SU-DHL-6 (cell line): ENCODE results near the gene GABRA5.

Source experiments
- H2AFZ ChIP-seq: fragments of 200-600 bp; sonication (generic); 2 replicates; pipeline ENCODE4 v1.6.1; 2014; ENCODE audit warnings: low read depth, mild to moderate bottlenecking, moderate library complexity, mixed read lengths, antibody characterized with exemption, low read length; ENCODE audit not compliant: severe bottlenecking
- H3F3A ChIP-seq: fragments of 200-600 bp; shearing (Covaris generic); 2 replicates; pipeline ENCODE4 v1.6.0; 2016; ENCODE audit warnings: antibody characterized with exemption, mild to moderate bottlenecking; ENCODE audit not compliant: insufficient read depth
- H3K27ac ChIP-seq: fragments of 200-600 bp; sonication (generic); 2 replicates; pipeline ENCODE4 v1.5.1; 2016; ENCODE audit warnings: low read depth, mild to moderate bottlenecking, low read length, moderate library complexity, mixed read lengths
- H3K27me3 ChIP-seq: fragments of 200-600 bp; sonication (generic), shearing (Covaris generic); 2 replicates; pipeline ENCODE4 v1.6.0; 2014; ENCODE audit warnings: mild to moderate bottlenecking, low read length
- H3K36me3 ChIP-seq: fragments of 200-600 bp; sonication (generic); 2 replicates; pipeline ENCODE4 v1.6.1; 2014; ENCODE audit warnings: mild to moderate bottlenecking, low read length, mixed read lengths
- H3K4me2 ChIP-seq: fragments of 300-600, 200-600 bp; shearing (Covaris generic), sonication (generic); 2 replicates; pipeline ENCODE4 v1.6.0; 2014; ENCODE audit warnings: low read length, low read depth, mild to moderate bottlenecking; ENCODE audit not compliant: poor library complexity, severe bottlenecking
- H3K4me3 ChIP-seq: fragments of 200-600 bp; sonication (generic); 2 replicates; pipeline ENCODE4 v1.5.1; 2014; ENCODE audit warnings: antibody characterized with exemption, low read length, mild to moderate bottlenecking, mixed read lengths; ENCODE audit not compliant: insufficient read depth, poor library complexity, severe bottlenecking
- H3K79me2 ChIP-seq: fragments of 200-600 bp; sonication (generic); 2 replicates; pipeline ENCODE4 v1.6.1; 2014; ENCODE audit warnings: mild to moderate bottlenecking, low read length, moderate library complexity; ENCODE audit not compliant: insufficient read depth
- H3K9ac ChIP-seq: fragments of 200-600 bp; sonication (generic); 2 replicates; pipeline ENCODE4 v1.7.0; 2014; ENCODE audit warnings: mild to moderate bottlenecking, low read length
- H3K9me2 ChIP-seq: fragments of 200-600 bp; sonication (generic); replicated peaks from 2 replicates; pipeline ENCODE4 v1.6.1; 2014; ENCODE audit warnings: low read length; ENCODE audit not compliant: insufficient read depth
- H3K9me3 ChIP-seq: fragments of 200-600 bp; sonication (generic); 2 replicates; pipeline ENCODE4 v1.6.1; 2014; ENCODE audit warnings: low read length, mixed read lengths; ENCODE audit not compliant: insufficient read depth
- H4K20me1 ChIP-seq: fragments of 200-600 bp; sonication (generic); 2 replicates; pipeline ENCODE4 v1.6.1; 2014; ENCODE audit warnings: low read depth, mild to moderate bottlenecking, antibody characterized with exemption, low read length, moderate library complexity, mixed read lengths
- EZH2phosphoT487 ChIP-seq: fragments of 200-600 bp; sonication (generic), shearing (Covaris generic); conservative IDR thresholded peaks from 2 replicates; pipeline ENCODE4 v1.6.1; 2018; ENCODE audit warnings: mild to moderate bottlenecking, antibody characterized with exemption, low read length, moderate library complexity, mixed read lengths
- TF ChIP-seq, protein P1 (sequence below): fragments of 200-600 bp; sonication (generic); IDR thresholded peaks from one replicate; pipeline ENCODE4 v1.5.1; 2017; ENCODE audit warnings: antibody characterized with exemption, mild to moderate bottlenecking, low read length, moderate library complexity; ENCODE audit not compliant: insufficient read depth, poor library complexity, severe bottlenecking

Gene GABRA5

DNA sequence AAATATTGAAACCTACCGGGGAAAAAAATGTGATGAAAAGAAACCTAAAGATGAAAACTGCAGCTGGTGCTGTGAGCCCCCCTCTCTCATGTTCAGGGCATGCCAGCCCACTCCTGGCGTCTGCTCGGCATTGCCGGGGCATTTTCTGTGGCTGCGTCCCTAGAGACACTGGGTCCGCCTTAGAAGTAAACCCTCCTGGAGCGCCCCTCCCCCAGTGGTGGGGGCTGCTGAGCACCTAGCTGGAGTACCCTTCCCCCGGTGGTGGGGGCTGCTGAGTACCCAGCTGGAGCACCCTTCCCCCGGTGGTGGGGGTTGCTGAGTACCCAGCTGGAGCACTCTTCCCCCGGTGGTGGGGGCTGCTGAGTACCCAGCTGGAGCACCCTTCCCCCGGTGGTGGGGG lies 24.5 kb upstream of the GABRA5 start:
- H3K27me3 ChIP-seq: no peaks in the 10 kb centered on the region
- no peak for TF ChIP-seq EZH2phosphoT487
- TF ChIP-seq, protein P1, sequence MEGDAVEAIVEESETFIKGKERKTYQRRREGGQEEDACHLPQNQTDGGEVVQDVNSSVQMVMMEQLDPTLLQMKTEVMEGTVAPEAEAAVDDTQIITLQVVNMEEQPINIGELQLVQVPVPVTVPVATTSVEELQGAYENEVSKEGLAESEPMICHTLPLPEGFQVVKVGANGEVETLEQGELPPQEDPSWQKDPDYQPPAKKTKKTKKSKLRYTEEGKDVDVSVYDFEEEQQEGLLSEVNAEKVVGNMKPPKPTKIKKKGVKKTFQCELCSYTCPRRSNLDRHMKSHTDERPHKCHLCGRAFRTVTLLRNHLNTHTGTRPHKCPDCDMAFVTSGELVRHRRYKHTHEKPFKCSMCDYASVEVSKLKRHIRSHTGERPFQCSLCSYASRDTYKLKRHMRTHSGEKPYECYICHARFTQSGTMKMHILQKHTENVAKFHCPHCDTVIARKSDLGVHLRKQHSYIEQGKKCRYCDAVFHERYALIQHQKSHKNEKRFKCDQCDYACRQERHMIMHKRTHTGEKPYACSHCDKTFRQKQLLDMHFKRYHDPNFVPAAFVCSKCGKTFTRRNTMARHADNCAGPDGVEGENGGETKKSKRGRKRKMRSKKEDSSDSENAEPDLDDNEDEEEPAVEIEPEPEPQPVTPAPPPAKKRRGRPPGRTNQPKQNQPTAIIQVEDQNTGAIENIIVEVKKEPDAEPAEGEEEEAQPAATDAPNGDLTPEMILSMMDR: no peak
- H3K4me3 ChIP-seq: no peak overlapping the region
- no peaks in the 10 kb centered on the region; the same call in 1 of the 2 replicates for H3K9me3 ChIP-seq
- no peaks in the 10 kb centered on the region for H3F3A ChIP-seq
- no peaks in the 10 kb centered on the region for H4K20me1 ChIP-seq
- H3K36me3 ChIP-seq: no peaks in the 10 kb centered on the region
- H3K9ac ChIP-seq: no peak overlapping the region
- H3K79me2 ChIP-seq: no peaks in the 10 kb centered on the region
- no peaks in the 10 kb centered on the region for H3K9me2 ChIP-seq
- no peak overlapping the region for H3K27ac ChIP-seq
- no peak overlapping the region for H3K4me2 ChIP-seq
- H2AFZ ChIP-seq: no peak overlapping the region

DNA sequence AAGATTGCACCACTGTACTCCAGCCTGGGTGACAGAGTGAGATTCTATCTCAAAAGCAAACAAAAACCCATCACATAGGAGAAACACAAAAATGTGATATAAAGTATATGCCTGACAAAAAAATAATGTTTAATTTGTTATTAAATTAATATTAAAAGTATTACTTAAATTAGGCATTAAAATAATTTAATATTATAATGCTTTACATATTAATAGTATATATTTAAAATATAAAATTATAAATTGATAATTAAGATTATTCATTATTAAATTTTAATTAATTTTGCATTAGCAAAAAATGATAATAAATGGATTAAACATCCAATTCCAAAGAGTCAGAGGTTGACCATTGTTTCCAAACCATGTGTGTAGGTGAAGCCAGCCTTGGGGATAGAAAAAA lies 22.0 kb upstream of the GABRA5 start:
- TF ChIP-seq, protein P1: no peak
- TF ChIP-seq EZH2phosphoT487: no peak
- Histone ChIP-seq H2AFZ (no peak overlapping the region), H3K79me2 (no peaks in the 10 kb centered on the region), H3K4me3 (no peak overlapping the region), H3K9me2 (no peaks in the 10 kb centered on the region), H3K9me3 (no peaks in the 10 kb centered on the region), H3K36me3 (no peaks in the 10 kb centered on the region), H3F3A (no peaks in the 10 kb centered on the region), H4K20me1 (no peaks in the 10 kb centered on the region), H3K27ac (no peak overlapping the region), H3K9ac (no peak overlapping the region), H3K4me2 (no peak overlapping the region), H3K27me3 (no peaks in the 10 kb centered on the region)

DNA sequence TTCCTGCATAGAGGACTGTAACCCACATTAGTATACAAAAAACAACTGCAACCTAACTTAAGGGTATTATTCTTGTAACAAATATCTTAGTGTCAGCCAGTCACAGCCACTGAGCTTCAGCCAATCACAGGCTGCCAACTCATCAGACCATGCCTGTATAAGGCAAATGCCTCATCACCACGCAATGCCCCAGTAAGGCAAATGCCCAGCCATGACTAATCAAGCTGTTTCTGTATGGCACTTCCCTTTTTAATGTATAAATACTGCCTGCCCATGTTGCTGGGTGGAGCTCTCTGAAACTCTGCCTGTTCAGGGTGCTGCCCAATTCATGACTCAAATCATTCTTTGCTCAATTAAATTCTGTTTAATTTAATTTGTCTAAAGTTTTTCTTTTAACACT lies 18.4 kb upstream of the GABRA5 start:
- H4K20me1 ChIP-seq: no peaks in the 10 kb centered on the region
- H3K9me2 ChIP-seq: no peaks in the 10 kb centered on the region
- H3K27ac ChIP-seq: no peak overlapping the region
- no peaks in the 10 kb centered on the region for H3K9me3 ChIP-seq
- TF ChIP-seq, protein P1: no peak
- TF ChIP-seq EZH2phosphoT487: no peak
- H3K27me3 ChIP-seq: no peaks in the 10 kb centered on the region
- H3K9ac ChIP-seq: no peak overlapping the region
- H3K79me2 ChIP-seq: no peaks in the 10 kb centered on the region
- no peak overlapping the region for H2AFZ ChIP-seq
- H3F3A ChIP-seq: no peaks in the 10 kb centered on the region
- H3K36me3 ChIP-seq: no peaks in the 10 kb centered on the region
- H3K4me2 ChIP-seq: no peak overlapping the region
- no peak overlapping the region for H3K4me3 ChIP-seq
